Measurements from ENCODE around the gene CREB3L2. TPM values are rescaled to one million over a fixed set of nuclear protein-coding genes. Genes with fewer than 3 reads are reported as not detected.

Gene CREB3L2
- total RNA-seq, 1 experiment from 2014 or later: 39.9 TPM

- no peak overlapping the region for H3K4me3 Mint-ChIP-seq (ENCODE audit: low read depth, unreplicated experiment)
- H3K27ac Mint-ChIP-seq (ENCODE audit: unreplicated experiment): no peak overlapping the region
- TF ChIP-seq, protein P1, sequence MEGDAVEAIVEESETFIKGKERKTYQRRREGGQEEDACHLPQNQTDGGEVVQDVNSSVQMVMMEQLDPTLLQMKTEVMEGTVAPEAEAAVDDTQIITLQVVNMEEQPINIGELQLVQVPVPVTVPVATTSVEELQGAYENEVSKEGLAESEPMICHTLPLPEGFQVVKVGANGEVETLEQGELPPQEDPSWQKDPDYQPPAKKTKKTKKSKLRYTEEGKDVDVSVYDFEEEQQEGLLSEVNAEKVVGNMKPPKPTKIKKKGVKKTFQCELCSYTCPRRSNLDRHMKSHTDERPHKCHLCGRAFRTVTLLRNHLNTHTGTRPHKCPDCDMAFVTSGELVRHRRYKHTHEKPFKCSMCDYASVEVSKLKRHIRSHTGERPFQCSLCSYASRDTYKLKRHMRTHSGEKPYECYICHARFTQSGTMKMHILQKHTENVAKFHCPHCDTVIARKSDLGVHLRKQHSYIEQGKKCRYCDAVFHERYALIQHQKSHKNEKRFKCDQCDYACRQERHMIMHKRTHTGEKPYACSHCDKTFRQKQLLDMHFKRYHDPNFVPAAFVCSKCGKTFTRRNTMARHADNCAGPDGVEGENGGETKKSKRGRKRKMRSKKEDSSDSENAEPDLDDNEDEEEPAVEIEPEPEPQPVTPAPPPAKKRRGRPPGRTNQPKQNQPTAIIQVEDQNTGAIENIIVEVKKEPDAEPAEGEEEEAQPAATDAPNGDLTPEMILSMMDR (IDR thresholded peaks at IDR 0.05; ENCODE audit: unreplicated experiment): no peak
- H3K36me3 Mint-ChIP-seq (ENCODE audit: insufficient read depth, unreplicated experiment): no peaks in the 10 kb centered on the region
- no TSS peak for BruUV-seq (replicated peaks)
- H3K9me3 Mint-ChIP-seq (ENCODE audit: low read depth, unreplicated experiment): peaks cover 2% of the 10 kb centered on the region
- CTCF ChIA-PET: no interaction called here
- H3K27me3 Mint-ChIP-seq (ENCODE audit: unreplicated experiment): peaks cover 20% of the 10 kb centered on the region
- no peak for DNase-seq
- intact Hi-C loops (cut with micrococcal nuclease; ENCODE audit: unreplicated experiment): no loop called here
- H3K4me1 Mint-ChIP-seq (ENCODE audit: low read depth, unreplicated experiment): no peaks in the 10 kb centered on the region
These were observed 150.6 kb downstream of the CREB3L2 start for GRCh38 chr7:137850972-137851945.

GRCh38 chr7:137850571-137850970, 151.3 kb downstream of the CREB3L2 start:
- no TSS peak for BruUV-seq (replicated peaks)
- Mint-ChIP-seq H3K27ac (ENCODE audit: unreplicated experiment) (no peak overlapping the region), H3K4me1 (ENCODE audit: low read depth, unreplicated experiment) (no peaks in the 10 kb centered on the region), H3K9me3 (ENCODE audit: low read depth, unreplicated experiment) (peaks cover 2% of the 10 kb centered on the region), H3K4me3 (ENCODE audit: low read depth, unreplicated experiment) (no peak overlapping the region), H3K27me3 (ENCODE audit: unreplicated experiment) (peaks cover 27% of the 10 kb centered on the region), H3K36me3 (ENCODE audit: insufficient read depth, unreplicated experiment) (no peaks in the 10 kb centered on the region)
- CTCF ChIA-PET: no interaction called here
- DNase-seq: no peak
- TF ChIP-seq, protein P1 (IDR thresholded peaks at IDR 0.05; ENCODE audit: unreplicated experiment): no peak
- intact Hi-C loops (cut with micrococcal nuclease; ENCODE audit: unreplicated experiment): no loop called here

- no peak for DNase-seq
- TF ChIP-seq, protein P1 (IDR thresholded peaks at IDR 0.05; ENCODE audit: unreplicated experiment): no peak
- H3K27ac Mint-ChIP-seq (ENCODE audit: unreplicated experiment): no peak overlapping the region
- CTCF ChIA-PET: no interaction called here
- BruUV-seq (replicated peaks): no TSS peak
- peaks cover 2% of the 10 kb centered on the region for H3K9me3 Mint-ChIP-seq (ENCODE audit: low read depth, unreplicated experiment)
- H3K27me3 Mint-ChIP-seq (ENCODE audit: unreplicated experiment): peaks cover 52% of the 10 kb centered on the region
- intact Hi-C loops (cut with micrococcal nuclease; ENCODE audit: unreplicated experiment): no loop called here
- no peak overlapping the region for H3K4me3 Mint-ChIP-seq (ENCODE audit: low read depth, unreplicated experiment)
- H3K36me3 Mint-ChIP-seq (ENCODE audit: insufficient read depth, unreplicated experiment): no peaks in the 10 kb centered on the region
- H3K4me1 Mint-ChIP-seq (ENCODE audit: low read depth, unreplicated experiment): no peaks in the 10 kb centered on the region
These were observed 153.8 kb downstream of the CREB3L2 start for GRCh38 chr7:137848095-137848494.

DNA sequence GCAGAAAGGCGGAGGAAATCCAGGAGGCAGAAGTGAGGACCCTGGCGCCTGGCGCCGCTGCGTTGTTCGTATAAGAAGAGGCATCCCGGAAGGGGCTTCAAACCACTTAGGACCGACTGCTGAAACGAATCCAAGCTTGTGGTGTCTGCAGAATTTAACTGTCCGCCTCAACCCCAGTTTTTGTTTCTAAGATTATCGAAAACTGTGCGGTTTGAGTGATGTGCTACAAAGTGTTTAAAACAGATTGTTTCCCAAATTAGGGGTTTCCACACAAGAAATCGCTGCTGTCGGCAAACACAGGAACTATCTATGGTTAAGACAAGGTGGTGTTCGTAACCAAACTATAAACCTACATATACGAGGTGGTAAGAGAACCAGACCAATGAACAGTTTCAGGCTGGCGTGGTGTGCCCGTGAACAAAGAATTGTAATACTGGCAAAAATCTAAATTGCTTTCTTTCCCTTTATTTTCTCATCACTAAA, 154.3 kb downstream of the CREB3L2 start:
- CTCF ChIA-PET: no interaction called here
- no peaks in the 10 kb centered on the region for H3K36me3 Mint-ChIP-seq (ENCODE audit: insufficient read depth, unreplicated experiment)
- no peak overlapping the region for H3K4me3 Mint-ChIP-seq (ENCODE audit: low read depth, unreplicated experiment)
- TF ChIP-seq, protein P1 (IDR thresholded peaks at IDR 0.05; ENCODE audit: unreplicated experiment): no peak
- no peaks in the 10 kb centered on the region for H3K4me1 Mint-ChIP-seq (ENCODE audit: low read depth, unreplicated experiment)
- no TSS peak for BruUV-seq (replicated peaks)
- H3K27me3 Mint-ChIP-seq (ENCODE audit: unreplicated experiment): peaks cover 53% of the 10 kb centered on the region
- peaks cover 2% of the 10 kb centered on the region for H3K9me3 Mint-ChIP-seq (ENCODE audit: low read depth, unreplicated experiment)
- intact Hi-C loops (cut with micrococcal nuclease; ENCODE audit: unreplicated experiment): no loop called here
- no peak for DNase-seq
- H3K27ac Mint-ChIP-seq (ENCODE audit: unreplicated experiment): no peak overlapping the region
